HG02970 (cell line): ENCODE results near the gene RSPH10B.
"Not testable (repeated sequence)": the region's sequence is repeated elsewhere in the genome, so short reads cannot be mapped to it uniquely, and the experiment has no call there.

Experiments
- ATAC-seq: cut with Tn5 transposase; IDR thresholded peaks from one replicate; pipeline ENCODE4 v1.9.1; 2021; ENCODE audit warnings: mild to moderate bottlenecking, moderate library complexity, moderate number of reproducible peaks; ENCODE audit not compliant: unreplicated experiment, low FRiP score

RSPH10B gene

DNA sequence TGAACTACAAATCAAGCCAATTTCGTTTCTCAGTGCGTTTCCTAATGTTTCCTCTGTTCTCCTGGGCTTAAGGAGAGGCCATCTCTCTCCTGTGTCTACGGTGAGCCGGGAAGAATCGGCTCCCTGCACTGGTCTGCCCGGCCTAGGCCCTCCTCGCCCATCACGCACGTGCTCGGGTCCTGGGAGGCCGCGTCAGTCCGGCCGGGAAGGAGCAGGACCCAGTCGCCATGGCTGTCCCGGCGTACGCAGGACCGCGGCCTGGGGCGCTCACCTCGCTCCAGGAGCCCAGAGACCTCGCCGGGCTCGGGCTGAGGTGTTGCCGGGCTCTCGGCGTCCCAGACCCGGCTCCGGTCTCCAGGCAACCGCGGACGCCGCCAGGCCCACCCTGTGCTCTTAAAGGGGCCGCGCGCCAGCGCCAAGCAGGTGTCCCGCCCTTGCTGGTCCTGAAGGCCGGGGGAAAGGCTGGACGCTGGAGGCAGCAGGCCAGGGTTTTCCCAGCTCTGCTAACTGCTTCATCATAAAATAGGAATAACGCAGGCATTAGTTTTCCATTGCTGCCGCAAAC, at the start of gene RSPH10B:
RSPH10B (minus strand) TSS at position 343 of the 565 bp plus-strand sequence. CDS start 3,573 bp downstream, outside the sequence.
- not testable (repeated sequence) for ATAC-seq

DNA sequence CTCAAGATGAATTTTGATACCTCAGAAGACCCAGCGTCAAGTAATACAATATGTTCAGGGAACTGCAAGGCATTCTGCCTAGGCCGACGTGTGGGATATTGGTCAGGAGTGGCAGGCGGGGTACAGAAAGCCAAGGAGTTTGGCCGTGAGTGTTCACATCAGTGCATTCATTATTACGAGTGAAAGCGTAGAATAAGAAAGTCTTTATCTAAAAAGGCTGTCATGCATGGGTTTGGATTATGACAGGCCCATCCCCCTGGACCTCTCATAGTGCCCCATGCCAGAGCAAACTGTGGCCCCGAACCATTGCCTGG, 46.1 kb upstream of the RSPH10B start:
- no peak for ATAC-seq

- ATAC-seq: no peak
Observed at GRCh38 chr7:6015917-6016652, 45.6 kb upstream of the RSPH10B start.

GRCh38 chr7:6012355-6013104, 42.0 kb upstream of the RSPH10B start:
- ATAC-seq: no peak

DNA sequence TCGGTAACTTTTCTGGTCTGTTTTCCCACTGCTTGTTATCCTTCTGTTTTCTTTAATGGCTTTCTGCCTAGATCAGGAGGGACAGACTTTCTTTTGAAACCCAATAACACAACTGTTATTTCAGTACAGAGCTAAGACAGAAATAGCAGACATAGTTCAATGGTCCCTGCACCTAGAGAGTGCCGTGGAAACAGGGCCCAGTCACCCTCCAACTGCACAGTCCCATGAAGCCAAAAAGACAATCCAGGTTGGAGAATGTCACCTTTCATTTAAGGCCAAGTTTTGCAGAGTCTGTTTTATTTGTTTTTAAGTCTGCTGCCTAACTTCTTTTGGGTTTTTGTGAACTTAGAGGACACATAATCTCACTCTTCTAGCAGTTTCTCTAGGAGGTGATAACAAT, 41.1 kb upstream of the RSPH10B start:
- ATAC-seq: no peak

GRCh38 chr7:6010370-6010769, 39.9 kb upstream of the RSPH10B start:
- ATAC-seq: not testable (repeated sequence)

GRCh38 chr7:6008668-6009611, 38.5 kb upstream of the RSPH10B start, which contains the start of the genes AIMP2 and PMS2:
Gene AIMP2 (plus strand): TSS chr7:6009272. CDS start chr7:6009364, 92 bp downstream.
Gene PMS2 (minus strand): TSS chr7:6009049. CDS start chr7:6009019, 30 bp downstream.
- ATAC-seq: peak; percentile 96

GRCh38 chr7:6007835-6008590, 37.5 kb upstream of the RSPH10B start:
- ATAC-seq: not testable (repeated sequence)

- no peak for ATAC-seq
Observed at GRCh38 chr7:6007386-6007785, 36.9 kb upstream of the RSPH10B start.

- ATAC-seq: no peak
Observed at GRCh38 chr7:5997210-5997808, 26.8 kb upstream of the RSPH10B start.

DNA sequence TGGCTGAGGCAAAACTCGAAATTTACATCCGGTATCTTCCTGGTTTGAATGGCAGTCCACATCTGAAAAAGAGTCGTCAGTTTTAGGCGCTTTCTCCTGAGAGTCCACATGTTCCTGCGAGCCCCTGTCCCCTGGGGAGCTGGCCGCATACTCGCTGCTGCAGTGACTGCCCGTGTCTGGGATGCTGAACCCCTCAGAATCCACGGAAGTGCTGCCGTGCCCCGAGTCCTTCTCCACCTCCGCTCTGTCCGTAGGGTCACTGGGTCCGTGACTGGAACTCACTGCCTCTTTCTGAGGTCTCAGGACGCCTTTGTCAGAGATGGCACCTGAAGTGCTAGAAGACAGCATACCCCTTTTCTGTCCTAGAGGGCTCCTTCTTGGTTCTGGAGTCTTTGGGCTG, 16.6 kb upstream of the RSPH10B start:
- not testable (repeated sequence) for ATAC-seq

- ATAC-seq: not testable (repeated sequence)
Observed at GRCh38 chr7:5979680-5980314, 9.3 kb upstream of the RSPH10B start.

DNA sequence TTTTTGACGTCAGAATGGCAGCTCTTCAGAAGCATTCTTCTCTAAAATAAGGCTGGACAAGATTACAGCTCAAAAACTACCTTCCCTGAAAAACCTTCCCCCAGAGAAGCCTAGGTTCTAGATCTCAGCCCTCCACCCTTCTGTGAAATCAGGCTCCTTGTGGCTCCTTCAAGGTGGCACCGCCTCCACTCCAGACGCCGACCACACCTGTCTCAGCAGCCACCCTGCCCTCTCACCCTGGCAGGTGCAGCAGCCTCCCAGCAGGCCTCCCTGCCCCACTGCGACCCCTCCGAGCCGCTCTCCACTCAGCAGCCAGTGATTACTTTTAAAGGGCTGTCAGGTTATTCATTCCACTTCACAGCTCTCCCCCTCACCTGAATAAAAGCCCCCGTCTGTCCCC, 3.1 kb upstream of the RSPH10B start:
- ATAC-seq: not testable (repeated sequence)

DNA sequence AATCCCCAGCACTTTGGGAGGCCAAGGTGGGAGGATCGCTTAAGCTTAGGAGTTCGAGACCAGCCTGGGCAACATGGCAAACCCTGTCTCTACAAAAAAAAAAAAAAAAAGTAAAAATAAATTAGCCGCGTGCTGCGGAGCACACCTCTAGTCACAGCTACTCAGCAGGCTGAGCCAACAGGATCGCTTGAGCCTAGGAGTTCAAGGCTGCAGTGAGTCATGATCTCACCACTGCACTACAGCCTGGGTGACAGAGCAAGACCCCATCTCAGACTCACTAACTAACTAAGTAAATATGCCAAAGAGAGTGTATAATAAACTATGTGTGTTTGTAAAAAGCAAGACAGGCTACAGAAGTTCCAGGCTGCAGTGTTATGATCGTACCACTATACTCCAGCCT, 6.7 kb downstream of the RSPH10B start:
- ATAC-seq: not testable (repeated sequence)

DNA sequence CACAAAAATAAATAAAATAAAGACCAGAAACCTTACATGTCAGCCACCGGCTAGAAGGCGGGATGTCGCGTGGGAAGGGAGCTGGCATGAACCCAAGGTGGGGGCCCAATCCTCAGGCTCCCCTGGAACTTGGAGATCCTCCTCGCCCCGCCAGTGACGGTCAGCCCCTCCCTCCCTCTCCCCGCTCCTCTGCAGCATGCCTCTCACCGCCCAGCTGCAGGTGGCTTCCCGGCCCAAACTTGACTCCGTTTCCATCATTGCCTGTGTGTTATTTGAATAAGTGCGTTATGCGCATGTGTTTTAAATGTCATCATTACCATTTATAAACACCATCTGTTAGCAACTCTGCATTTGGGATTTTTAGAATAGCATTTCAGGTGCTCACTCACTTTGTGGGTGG, 7.3 kb downstream of the RSPH10B start:
- not testable (repeated sequence) for ATAC-seq

DNA sequence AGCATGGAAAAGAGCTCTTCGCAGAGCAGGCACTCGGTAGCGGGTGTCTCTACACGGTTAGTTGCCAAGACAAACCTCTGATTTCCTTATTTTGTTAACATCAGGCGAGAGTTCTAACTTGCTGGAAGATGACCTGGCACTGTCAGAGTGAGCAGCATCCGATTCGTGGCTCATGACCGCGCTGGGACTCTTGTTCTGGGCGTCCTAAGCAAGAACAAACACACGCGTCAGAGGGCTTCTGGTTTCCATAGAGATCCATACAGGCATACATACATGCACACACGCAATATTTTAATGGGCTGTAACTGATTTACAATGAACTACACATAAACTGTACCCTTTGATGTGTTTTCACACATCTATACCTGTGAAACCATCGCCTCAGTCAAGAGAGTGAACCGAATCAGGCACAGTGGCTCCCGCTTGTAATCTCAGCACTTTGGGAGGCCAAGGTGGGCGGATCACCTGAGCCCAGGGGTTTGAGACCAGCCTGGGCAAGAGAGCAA, 35.5 kb downstream of the RSPH10B start:
- not testable (repeated sequence) for ATAC-seq

GRCh38 chr7:5931905-5932644, 38.4 kb downstream of the RSPH10B start:
- not testable (repeated sequence) for ATAC-seq

DNA sequence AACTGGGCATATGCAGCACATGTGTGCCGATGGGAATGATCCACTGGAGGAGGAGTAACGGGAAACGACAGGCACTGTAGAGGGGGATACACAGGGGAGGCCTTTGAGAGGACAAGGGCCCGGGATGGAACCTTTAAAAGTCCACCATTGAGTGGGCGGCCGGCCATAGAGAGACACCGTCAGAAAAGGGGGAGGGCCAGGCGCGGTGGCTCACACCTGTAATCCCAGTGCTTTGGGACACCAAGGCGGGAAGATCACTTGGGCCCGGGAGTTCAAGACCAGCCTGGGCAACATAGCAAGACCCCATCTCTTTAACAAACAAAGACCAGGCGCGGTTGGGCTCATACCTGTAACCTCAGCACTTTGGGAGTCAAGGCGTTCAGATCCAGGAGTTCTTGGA, 39.2 kb downstream of the RSPH10B start:
- not testable (repeated sequence) for ATAC-seq
